ENCODE results near the gene TTC36.
"Not testable (repeated sequence)": the region's sequence is repeated elsewhere in the genome, so short reads cannot be mapped to it uniquely, and the experiment has no call there.

The TTC36 gene, protein sequence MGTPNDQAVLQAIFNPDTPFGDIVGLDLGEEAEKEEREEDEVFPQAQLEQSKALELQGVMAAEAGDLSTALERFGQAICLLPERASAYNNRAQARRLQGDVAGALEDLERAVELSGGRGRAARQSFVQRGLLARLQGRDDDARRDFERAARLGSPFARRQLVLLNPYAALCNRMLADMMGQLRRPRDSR

DNA sequence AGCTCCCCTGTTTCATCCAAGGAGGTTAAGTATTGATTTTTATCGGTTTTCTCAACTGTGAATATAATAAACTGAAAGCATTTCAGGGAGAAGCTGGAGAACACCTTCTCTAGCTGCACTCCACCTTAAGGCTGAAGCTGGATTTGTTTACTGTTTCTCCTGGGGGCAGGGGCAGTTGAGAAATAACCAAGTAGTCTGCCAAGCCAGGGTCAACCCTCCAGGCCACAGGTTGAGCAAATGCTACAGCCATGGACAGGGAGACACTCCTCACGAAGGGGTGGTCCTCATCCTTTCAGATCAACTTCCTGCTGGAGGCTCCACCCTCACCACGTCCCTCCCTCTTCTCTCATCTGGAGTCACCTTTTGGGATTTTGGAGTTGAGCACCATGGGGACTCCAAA is at the start of gene TTC36:
TTC36 (plus strand) TSS at position 366 of the 400 bp plus-strand sequence; CDS start at position 387, 21 bp downstream.
- no peak for DNase-seq (ENCODE audit: low read depth)

GRCh38 chr11:118481238-118481637 is 46.0 kb upstream of the TTC36 start:
- DNase-seq (ENCODE audit: low read depth), result not testable (repeated sequence)

DNA sequence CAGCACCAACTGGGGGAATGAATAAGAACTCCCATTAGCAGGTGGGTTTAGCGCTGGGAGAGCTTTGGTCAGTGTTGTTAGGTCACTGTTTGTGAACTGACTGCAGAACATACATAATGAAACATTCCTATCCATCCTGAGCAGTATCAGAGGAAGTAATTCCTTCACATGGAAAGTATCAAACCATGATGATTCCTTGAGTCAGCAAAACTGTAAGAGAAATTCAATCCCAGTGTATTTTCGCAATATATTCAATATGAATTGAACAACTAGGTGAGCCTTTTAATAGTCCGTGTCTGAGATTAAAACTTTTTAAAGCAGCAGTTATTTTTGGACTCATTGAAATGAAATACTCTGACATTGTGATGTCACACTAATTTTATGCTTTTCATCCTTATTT is 42.9 kb upstream of the TTC36 start:
- DNase-seq (ENCODE audit: low read depth), result no peak

DNA sequence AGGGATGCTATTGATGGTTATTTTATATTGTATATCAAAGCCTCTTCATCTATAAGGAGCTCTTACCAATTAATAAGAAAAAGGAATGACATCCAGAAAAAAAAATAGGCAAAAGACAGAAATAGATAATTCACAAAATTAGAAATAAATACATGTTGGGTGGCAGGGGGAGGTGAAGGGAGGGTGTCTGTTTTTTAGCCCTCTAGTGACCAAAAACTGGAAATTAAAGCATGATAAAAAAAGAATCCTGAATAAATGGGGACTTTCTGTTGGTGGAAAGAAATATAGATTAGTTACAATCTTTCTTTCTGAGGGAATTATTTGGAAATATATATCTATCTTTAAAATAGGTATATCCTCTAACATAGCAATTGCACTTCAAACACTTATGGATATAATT is 42.0 kb upstream of the TTC36 start:
- DNase-seq (ENCODE audit: low read depth), result no peak

GRCh38 chr11:118488480-118489109 is 38.7 kb upstream of the TTC36 start:
- DNase-seq (ENCODE audit: low read depth), result peak; percentile 64

GRCh38 chr11:118491041-118491440 is 36.2 kb upstream of the TTC36 start:
- no peak for DNase-seq (ENCODE audit: low read depth)

DNA sequence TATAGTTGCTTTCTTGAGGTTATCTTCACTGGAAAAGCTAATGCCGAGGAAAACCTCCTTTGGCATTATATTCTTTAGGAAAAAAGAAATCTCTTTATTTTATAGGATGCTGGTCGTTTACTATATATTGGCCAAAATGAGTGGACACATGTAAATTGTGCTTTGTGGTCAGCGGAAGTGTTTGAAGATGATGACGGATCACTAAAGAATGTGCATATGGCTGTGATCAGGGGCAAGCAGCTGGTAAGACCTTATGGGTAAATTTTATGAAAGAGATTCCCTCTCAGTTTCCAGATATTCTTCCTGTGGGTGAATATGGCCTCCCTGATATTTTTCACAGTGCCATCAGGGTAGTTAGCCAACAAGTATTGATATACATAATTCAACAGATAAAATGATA is 29.4 kb upstream of the TTC36 start:
- no peak for DNase-seq (ENCODE audit: low read depth)

GRCh38 chr11:118503216-118503615 is 24.1 kb upstream of the TTC36 start:
- DNase-seq (ENCODE audit: low read depth), result no peak

- DNase-seq (ENCODE audit: low read depth), result no peak
These were observed 15.7 kb upstream of the TTC36 start for GRCh38 chr11:118511601-118512000.

DNA sequence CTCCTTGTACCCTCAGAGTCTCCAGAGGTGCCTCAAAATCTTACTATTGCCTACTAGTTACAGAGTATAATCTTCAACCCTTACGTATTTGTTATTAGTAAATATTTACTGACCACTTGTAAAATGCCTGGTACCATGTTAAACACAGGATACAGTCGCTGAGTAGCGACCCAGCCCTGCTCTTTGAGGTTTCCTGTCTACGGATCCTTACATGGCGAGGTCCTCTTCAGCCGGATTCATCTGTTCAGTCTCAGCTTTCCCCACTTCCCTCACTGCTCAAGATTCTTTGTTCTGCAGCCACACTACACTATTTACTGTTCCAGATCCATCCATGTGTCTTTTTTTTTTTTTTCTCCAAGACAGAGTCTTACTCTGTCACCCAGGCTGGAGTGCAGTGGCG is 13.2 kb upstream of the TTC36 start:
- DNase-seq (ENCODE audit: low read depth), result no peak

- DNase-seq (ENCODE audit: low read depth), result no peak
These were observed 7.7 kb upstream of the TTC36 start for GRCh38 chr11:118519549-118519948.

DNA sequence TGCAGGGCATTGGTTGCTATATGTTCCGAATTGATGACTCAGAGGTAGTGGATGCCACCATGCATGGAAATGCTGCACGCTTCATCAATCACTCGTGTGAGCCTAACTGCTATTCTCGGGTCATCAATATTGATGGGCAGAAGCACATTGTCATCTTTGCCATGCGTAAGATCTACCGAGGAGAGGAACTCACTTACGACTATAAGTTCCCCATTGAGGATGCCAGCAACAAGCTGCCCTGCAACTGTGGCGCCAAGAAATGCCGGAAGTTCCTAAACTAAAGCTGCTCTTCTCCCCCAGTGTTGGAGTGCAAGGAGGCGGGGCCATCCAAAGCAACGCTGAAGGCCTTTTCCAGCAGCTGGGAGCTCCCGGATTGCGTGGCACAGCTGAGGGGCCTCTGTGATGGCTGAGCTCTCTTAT is 5.4 kb upstream of the TTC36 start:
- no peak for DNase-seq (ENCODE audit: low read depth)

- DNase-seq (ENCODE audit: low read depth), result no peak
These were observed 4.7 kb upstream of the TTC36 start for GRCh38 chr11:118522571-118523072.

GRCh38 chr11:118524356-118524755 is 2.9 kb upstream of the TTC36 start:
- DNase-seq (ENCODE audit: low read depth), result no peak

DNA sequence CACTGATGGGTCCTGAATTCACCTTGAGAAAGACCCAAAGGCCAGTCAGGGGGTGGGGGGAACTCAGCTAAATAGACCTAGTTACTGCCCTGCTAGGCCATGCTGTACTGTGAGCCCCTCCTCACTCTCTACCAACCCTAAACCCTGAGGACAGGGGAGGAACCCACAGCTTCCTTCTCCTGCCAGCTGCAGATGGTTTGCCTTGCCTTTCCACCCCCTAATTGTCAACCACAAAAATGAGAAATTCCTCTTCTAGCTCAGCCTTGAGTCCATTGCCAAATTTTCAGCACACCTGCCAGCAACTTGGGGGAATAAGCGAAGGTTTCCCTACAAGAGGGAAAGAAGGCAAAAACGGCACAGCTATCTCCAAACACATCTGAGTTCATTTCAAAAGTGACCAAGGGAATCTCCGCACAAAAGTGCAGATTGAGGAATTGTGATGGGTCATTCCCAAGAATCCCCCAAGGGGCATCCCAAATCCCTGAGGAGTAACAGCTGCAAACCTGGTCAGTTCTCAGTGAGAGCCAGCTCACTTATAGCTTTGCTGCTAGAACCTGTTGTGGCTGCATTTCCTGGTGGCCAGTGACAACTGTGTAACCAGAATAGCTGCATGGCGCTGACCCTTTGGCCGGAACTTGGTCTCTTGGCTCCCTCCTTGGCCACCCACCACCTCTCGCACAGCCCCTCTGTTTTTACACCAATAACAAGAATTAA is 2.4 kb upstream of the TTC36 start:
- DNase-seq (ENCODE audit: low read depth), result no peak

- DNase-seq (ENCODE audit: low read depth), result no peak
These were observed 586 bp upstream of the TTC36 start for GRCh38 chr11:118526688-118527087.

- no peak for DNase-seq (ENCODE audit: low read depth)
These were observed 1.2 kb downstream of the TTC36 start for GRCh38 chr11:118528511-118528910.

DNA sequence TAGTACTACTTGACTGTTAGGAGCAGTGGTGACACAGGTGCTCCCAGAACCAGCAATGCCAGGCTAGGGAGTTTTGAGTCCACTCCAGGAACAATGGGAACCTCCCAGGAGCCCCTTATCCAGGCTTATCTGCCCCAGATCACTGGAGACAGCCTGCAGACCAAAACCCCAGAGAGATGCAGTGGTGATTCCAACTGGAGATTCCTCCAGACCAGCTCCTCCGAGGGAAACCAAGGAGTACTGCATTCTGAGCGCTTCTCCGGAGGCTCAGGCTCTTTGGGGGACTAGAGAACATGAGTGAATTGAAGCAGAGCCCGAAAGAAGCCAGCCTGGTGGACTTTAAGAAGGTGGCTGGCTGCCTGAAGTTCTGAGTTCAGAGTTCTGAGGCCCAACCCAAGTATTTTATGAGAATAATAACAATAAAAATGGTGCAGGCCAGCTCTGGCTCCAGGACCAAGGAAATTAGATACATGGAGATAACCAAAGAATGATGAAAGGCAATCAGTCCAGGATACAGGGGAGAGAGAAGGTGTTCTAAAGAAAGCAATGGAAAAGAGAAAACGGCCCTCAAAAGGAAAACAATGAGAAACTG is 2.4 kb downstream of the TTC36 start:
- DNase-seq (ENCODE audit: low read depth), result no peak

DNA sequence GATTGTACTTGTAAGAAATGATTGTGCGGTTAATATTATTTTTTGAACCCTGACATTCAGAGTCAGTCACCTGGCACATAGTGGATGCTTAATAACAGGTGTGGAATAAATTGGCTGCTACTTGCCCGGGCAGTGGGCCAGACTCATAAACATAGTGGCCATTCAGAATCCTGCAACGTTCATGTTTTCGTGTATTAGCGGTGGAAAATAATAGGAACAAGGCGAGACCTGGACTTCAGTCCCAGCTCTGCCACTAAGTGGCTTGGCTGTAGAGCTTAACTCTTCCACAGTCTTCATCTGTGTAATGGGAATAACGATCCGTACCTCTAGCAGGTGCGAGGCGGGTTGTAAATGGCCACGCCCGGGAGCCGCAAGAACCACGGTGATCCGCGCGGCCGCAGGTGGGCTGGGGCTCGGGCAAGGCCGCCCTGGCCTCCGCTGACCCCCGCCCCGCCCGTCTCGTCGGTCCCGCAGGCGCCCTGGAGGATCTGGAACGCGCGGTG is 3.0 kb downstream of the TTC36 start:
- no peak for DNase-seq (ENCODE audit: low read depth)

DNA sequence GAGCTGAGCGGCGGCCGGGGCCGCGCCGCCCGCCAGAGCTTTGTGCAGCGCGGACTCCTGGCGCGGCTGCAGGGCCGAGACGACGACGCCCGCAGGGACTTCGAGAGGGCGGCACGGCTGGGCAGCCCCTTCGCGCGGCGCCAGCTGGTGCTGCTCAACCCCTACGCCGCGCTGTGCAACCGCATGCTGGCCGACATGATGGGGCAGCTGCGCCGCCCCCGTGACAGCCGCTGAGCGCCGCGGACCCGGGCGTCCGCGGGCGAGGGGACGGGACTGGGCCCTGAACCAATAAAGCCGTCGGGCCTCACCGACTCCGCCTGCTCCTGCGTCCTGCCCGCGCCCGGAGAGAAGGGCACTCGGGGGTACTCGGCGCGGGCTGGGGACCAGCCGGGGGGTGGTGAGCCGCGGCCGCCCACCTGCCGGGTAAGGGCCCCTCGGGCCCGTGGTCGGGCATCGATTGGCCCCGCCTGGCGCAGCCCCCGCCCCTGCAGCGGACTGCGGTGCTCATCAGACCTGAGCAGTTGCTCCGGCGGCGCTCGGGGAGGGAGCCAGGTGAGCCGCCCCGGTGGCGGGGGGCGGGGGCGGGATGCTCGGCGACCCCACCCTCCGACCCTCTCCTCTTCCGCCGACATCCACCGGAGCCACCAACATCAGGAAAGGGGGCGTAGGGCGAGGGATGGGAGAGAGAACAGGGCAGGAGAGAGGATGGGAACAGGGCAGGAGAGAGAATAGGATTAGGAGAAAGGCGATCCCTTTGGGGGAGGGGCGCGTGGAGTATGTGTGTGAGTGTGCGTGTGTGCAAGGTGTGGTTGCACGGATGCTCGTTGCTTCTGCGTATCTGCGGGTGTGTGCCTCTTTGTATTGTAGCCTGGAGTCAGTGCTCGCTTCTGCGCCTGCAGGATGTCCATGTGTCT is 3.7 kb downstream of the TTC36 start, which contains the start of gene TMEM25:
TMEM25 (plus strand) TSS at position 510 of the 914 bp plus-strand sequence. CDS start 610 bp downstream, outside the sequence.
- peak; percentile 69 for DNase-seq (ENCODE audit: low read depth)

- no peak for DNase-seq (ENCODE audit: low read depth)
These were observed 4.4 kb downstream of the TTC36 start for GRCh38 chr11:118531597-118532084.

Measured in stimulated activated CD4-positive, alpha-beta T cell treated with anti-CD3 and anti-CD28 coated beads, Interleukin-2, amount 100 ng/mL, for 4 hours (primary cell).